ENCODE results near the gene TMEM178A. TPM values are rescaled to one million over a fixed set of nuclear protein-coding genes. Genes with fewer than 3 reads are reported as not detected.

Gene TMEM178A
- total RNA-seq, 1 donor from 2014 or later, result 32.9 TPM

GRCh38 chr2:39657287-39657937 lies 8.3 kb upstream of the TMEM178A start:
- no peaks in the 10 kb centered on the region for H3K27me3 Mint-ChIP-seq

GRCh38 chr2:39658371-39658770 lies 7.3 kb upstream of the TMEM178A start:
- Mint-ChIP-seq H3K36me3 (ENCODE audit: insufficient read depth) (peaks cover 2% of the 10 kb centered on the region), H3K4me3 (ENCODE audit: low read depth) (no peak overlapping the region), H3K27me3 (no peaks in the 10 kb centered on the region), H3K9me3 (ENCODE audit: low read depth) (peaks cover 3% of the 10 kb centered on the region), H3K27ac (no peak overlapping the region), H3K4me1 (ENCODE audit: low read depth) (no peaks in the 10 kb centered on the region)
- no peak for DNase-seq (ENCODE audit: low spot score, unreplicated experiment)
- no peak for TF ChIP-seq CTCF (IDR thresholded peaks at IDR 0.05; ENCODE audit: unreplicated experiment)

More at GRCh38 chr2:39657287-39657937, 8.3 kb upstream of the TMEM178A start:
- H3K4me1 Mint-ChIP-seq (ENCODE audit: low read depth), result no peaks in the 10 kb centered on the region
- H3K4me3 Mint-ChIP-seq (ENCODE audit: low read depth), result no peak overlapping the region
- no peak for TF ChIP-seq CTCF (IDR thresholded peaks at IDR 0.05; ENCODE audit: unreplicated experiment)
- peaks cover 8% of the 10 kb centered on the region for H3K9me3 Mint-ChIP-seq (ENCODE audit: low read depth)
- no peak overlapping the region for H3K27ac Mint-ChIP-seq
- peaks cover 2% of the 10 kb centered on the region for H3K36me3 Mint-ChIP-seq (ENCODE audit: insufficient read depth)
- no peak for DNase-seq (ENCODE audit: low spot score, unreplicated experiment)

DNA sequence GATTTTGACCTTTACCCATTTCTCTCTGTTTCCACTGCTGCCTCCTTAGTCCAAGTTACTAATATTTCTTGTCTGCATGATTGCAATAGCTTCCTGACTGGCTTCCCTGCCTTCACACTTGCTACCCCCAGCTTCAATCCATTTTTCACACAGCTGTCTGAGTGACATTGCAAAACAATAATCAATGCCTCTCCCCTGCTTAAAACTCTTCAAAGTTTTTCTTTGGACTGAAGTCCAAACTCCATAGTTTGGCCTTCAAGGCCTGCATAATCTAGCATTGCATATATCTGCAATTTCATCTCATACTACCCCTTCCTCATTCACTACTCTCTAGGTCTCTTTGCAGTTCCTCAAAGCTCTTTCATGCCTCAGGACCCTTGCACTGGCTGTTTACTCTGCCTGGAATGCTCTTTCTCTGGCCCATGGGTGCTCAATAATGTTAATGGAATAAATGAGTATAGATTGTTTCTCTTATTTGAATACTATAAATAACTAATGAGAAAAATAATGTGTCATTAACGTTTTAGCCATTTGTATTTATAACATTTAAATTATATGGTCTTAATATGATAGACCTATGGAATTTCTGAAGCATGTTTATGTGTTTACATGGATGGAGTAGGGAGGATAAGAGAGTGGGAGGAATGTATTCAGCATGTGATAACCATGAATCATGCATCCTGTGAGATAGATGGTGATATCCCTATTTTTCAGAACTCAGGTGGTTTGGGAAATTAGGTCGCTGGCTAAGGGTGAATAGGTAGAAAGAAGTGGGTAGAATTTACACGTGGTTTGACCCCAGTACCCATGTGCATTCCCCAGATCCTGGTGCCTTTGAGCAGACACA lies 5.7 kb upstream of the TMEM178A start:
- Mint-ChIP-seq H3K4me1 (ENCODE audit: low read depth) (peaks cover 6% of the 10 kb centered on the region), H3K27ac (no peak overlapping the region), H3K36me3 (ENCODE audit: insufficient read depth) (no peaks in the 10 kb centered on the region), H3K27me3 (no peaks in the 10 kb centered on the region), H3K9me3 (ENCODE audit: low read depth) (no peaks in the 10 kb centered on the region), H3K4me3 (ENCODE audit: low read depth) (no peak overlapping the region)
- no peak for DNase-seq (ENCODE audit: low spot score, unreplicated experiment)
- TF ChIP-seq CTCF (IDR thresholded peaks at IDR 0.05; ENCODE audit: unreplicated experiment), result no peak

DNA sequence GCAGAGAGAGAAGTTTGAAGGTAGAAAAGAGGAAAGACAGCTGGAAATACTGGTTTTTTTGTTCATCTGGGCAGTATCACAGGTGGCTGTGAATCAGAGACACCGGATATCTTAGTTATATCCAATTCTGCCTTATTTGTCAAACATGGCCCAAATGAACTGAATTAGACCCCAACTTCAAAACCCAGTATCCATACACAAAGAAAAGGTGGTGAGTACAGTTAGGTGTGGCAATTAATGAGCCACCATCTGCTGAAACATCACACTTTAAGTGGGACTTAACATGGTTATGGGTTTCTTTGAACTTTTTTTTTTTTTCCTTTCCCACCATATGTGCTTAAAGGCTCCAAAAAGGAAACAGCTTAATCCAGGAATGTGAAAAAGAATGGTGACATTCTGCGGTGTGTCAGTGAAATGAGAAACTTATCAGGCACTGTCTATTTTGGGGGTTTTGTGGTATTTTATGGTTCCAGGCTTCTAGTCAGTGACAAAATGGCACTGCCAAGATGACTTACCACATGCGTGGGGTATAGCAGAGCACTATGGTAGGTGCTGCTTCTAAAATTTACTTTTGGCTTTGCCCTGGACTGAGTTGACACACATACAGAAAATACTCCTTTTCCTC lies 5.0 kb upstream of the TMEM178A start:
- Mint-ChIP-seq H3K27me3 (no peaks in the 10 kb centered on the region), H3K4me1 (ENCODE audit: low read depth) (peaks cover 9% of the 10 kb centered on the region), H3K27ac (no peak overlapping the region), H3K36me3 (ENCODE audit: insufficient read depth) (no peaks in the 10 kb centered on the region), H3K9me3 (ENCODE audit: low read depth) (no peaks in the 10 kb centered on the region), H3K4me3 (ENCODE audit: low read depth) (no peak overlapping the region)
- no peak for DNase-seq (ENCODE audit: low spot score, unreplicated experiment)
- TF ChIP-seq CTCF (IDR thresholded peaks at IDR 0.05; ENCODE audit: unreplicated experiment), result no peak

DNA sequence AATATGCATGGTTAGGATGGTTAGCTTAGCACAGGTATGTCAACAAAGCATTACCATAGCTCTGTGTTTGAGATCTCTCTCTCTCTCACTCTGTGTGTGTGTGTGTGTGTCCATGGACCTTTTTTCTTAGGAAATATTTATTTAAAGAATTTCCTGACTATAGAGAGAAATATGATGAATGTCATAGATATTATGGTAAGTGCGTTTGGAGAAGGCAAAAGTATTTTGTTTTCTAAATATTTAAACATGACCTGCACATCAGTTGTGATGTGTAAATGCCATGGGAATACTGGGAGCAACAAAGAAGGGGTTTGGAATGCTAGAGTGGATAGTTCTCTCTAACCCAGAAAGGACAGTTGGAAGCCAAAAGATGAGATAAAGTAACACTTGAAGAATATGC lies 3.9 kb upstream of the TMEM178A start:
- no peak for DNase-seq (ENCODE audit: low spot score, unreplicated experiment)
- Mint-ChIP-seq H3K4me3 (ENCODE audit: low read depth) (no peak overlapping the region), H3K27me3 (no peaks in the 10 kb centered on the region), H3K36me3 (ENCODE audit: insufficient read depth) (no peaks in the 10 kb centered on the region), H3K27ac (no peak overlapping the region), H3K9me3 (ENCODE audit: low read depth) (no peaks in the 10 kb centered on the region), H3K4me1 (ENCODE audit: low read depth) (peaks cover 14% of the 10 kb centered on the region)
- TF ChIP-seq CTCF (IDR thresholded peaks at IDR 0.05; ENCODE audit: unreplicated experiment), result no peak

Measured in progenitor cell of endocrine pancreas (in vitro differentiated cells).